ENCODE data around the gene CBLN1.

DNA sequence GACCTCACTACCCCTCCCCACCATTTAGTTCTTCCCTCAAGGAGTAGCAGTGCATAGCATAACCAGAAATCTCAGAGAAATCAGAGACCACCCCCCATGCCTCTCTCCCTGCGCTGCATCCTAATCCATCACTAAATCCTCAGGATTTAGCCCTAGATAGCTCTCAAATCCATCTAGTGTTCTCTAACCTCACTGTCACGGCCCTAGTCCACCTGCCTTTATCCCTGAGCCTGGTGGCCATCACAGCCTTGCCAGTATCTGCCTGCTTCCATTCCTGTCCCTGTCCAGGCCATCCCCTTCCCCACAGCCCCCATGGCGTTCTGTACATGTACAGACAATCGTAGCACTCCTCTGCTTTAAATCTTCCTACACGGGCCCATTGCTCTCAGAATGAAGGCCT is 19.1 kb downstream of the CBLN1 start:
- TF ChIP-seq, protein P1, sequence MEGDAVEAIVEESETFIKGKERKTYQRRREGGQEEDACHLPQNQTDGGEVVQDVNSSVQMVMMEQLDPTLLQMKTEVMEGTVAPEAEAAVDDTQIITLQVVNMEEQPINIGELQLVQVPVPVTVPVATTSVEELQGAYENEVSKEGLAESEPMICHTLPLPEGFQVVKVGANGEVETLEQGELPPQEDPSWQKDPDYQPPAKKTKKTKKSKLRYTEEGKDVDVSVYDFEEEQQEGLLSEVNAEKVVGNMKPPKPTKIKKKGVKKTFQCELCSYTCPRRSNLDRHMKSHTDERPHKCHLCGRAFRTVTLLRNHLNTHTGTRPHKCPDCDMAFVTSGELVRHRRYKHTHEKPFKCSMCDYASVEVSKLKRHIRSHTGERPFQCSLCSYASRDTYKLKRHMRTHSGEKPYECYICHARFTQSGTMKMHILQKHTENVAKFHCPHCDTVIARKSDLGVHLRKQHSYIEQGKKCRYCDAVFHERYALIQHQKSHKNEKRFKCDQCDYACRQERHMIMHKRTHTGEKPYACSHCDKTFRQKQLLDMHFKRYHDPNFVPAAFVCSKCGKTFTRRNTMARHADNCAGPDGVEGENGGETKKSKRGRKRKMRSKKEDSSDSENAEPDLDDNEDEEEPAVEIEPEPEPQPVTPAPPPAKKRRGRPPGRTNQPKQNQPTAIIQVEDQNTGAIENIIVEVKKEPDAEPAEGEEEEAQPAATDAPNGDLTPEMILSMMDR (IDR thresholded peaks at IDR 0.05): no peak
- TF ChIP-seq POLR2A (IDR thresholded peaks at IDR 0.05): no peak
